Bone marrow (tissue), 2 donors: ENCODE results near the gene SERPINB7.

Experiments
- DNase-seq, 2 donors: peaks; one replicate each; lab custom pipeline; 2025; lab: John Stamatoyannopoulos, UW

SERPINB7 gene

DNA sequence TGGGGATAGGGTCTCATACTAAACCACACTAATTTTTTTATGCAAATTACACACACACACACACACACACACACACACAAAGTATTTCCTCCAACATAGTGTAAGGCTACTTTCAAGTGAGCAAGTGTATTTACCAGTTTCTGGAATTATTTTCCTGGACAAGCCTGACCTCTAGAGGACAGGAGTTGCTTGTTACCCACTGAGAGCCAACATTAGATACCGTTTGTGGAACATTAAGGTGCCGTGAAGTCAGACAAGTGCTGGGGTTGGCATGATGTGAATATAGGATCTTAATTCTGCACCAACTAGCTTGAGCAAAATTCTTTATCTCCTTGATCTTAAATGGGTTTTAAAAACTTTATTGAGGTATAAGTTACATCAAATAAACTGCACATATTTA is 72.9 kb downstream of the SERPINB7 start:
- DNase-seq = peak in 1 of 2 donors; percentile 0

DNA sequence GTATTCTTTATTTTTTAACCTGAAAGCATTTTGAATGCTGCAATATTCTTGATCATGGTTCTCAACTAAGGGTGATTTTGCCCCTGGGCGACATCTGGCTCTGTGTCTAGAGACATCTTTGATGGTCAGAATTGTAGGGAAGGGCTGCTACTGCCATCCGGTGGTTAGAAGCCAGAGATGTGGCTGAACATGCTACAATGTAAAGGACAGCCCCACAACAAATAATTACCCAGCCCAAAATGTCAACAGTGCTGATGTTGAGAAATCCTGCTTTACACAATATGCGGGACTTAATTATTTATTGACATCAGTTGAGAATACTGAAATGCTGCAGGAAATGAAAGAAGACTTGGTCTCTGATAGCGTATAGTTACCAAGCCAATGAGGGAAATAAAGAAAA is 74.8 kb downstream of the SERPINB7 start:
- no peak for DNase-seq

GRCh38 chr18:63850636-63851035 is 75.4 kb downstream of the SERPINB7 start:
- DNase-seq = no peak
